ENCODE data around the gene CLPSL1. TPM values are rescaled to one million over a fixed set of nuclear protein-coding genes. Genes with fewer than 3 reads are reported as not detected.
A peak's percentile ranks its signal among the peaks of the same experiment; 100 is the strongest.

CLPSL1 gene
- total and polyA plus RNA-seq, 2 experiments from 2014 or later, result not detected

DNA sequence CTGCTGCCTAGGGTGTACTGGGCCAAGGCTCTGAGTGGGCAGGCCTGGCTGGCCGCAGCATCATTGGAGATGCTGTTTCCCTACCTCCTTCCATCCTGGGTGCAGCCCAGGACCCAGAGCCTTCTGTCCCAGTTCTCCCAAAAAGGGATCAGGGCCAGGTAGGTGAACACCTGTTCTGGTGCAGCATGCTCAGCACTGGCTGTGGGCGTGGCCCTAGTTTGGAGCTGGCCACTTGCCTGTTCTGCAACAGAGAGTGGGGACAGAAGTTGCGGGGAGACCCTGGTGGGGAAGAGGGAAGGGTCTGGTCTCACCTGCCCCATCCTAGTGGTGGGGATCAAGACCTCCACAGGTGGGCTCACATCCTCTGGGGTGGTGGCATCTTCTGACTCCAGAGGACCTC lies 45.4 kb upstream of the CLPSL1 start (continued):
- TF ChIP-seq, protein P1, sequence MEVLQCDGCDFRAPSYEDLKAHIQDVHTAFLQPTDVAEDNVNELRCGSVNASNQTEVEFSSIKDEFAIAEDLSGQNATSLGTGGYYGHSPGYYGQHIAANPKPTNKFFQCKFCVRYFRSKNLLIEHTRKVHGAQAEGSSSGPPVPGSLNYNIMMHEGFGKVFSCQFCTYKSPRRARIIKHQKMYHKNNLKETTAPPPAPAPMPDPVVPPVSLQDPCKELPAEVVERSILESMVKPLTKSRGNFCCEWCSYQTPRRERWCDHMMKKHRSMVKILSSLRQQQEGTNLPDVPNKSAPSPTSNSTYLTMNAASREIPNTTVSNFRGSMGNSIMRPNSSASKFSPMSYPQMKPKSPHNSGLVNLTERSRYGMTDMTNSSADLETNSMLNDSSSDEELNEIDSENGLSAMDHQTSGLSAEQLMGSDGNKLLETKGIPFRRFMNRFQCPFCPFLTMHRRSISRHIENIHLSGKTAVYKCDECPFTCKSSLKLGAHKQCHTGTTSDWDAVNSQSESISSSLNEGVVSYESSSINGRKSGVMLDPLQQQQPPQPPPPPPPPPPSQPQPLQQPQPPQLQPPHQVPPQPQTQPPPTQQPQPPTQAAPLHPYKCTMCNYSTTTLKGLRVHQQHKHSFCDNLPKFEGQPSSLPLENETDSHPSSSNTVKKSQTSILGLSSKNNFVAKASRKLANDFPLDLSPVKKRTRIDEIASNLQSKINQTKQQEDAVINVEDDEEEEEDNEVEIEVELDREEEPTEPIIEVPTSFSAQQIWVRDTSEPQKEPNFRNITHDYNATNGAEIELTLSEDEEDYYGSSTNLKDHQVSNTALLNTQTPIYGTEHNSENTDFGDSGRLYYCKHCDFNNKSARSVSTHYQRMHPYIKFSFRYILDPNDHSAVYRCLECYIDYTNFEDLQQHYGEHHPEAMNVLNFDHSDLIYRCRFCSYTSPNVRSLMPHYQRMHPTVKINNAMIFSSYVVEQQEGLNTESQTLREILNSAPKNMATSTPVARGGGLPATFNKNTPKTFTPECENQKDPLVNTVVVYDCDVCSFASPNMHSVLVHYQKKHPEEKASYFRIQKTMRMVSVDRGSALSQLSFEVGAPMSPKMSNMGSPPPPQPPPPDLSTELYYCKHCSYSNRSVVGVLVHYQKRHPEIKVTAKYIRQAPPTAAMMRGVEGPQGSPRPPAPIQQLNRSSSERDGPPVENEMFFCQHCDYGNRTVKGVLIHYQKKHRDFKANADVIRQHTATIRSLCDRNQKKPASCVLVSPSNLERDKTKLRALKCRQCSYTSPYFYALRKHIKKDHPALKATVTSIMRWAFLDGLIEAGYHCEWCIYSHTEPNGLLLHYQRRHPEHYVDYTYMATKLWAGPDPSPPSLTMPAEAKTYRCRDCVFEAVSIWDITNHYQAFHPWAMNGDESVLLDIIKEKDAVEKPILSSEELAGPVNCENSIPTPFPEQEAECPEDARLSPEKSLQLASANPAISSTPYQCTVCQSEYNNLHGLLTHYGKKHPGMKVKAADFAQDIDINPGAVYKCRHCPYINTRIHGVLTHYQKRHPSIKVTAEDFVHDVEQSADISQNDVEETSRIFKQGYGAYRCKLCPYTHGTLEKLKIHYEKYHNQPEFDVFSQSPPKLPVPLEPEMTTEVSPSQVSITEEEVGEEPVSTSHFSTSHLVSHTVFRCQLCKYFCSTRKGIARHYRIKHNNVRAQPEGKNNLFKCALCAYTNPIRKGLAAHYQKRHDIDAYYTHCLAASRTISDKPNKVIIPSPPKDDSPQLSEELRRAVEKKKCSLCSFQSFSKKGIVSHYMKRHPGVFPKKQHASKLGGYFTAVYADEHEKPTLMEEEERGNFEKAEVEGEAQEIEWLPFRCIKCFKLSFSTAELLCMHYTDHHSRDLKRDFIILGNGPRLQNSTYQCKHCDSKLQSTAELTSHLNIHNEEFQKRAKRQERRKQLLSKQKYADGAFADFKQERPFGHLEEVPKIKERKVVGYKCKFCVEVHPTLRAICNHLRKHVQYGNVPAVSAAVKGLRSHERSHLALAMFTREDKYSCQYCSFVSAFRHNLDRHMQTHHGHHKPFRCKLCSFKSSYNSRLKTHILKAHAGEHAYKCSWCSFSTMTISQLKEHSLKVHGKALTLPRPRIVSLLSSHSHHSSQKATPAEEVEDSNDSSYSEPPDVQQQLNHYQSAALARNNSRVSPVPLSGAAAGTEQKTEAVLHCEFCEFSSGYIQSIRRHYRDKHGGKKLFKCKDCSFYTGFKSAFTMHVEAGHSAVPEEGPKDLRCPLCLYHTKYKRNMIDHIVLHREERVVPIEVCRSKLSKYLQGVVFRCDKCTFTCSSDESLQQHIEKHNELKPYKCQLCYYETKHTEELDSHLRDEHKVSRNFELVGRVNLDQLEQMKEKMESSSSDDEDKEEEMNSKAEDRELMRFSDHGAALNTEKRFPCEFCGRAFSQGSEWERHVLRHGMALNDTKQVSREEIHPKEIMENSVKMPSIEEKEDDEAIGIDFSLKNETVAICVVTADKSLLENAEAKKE (CRISPR knock-in tag; IDR thresholded peaks at IDR 0.05), result no peak

DNA sequence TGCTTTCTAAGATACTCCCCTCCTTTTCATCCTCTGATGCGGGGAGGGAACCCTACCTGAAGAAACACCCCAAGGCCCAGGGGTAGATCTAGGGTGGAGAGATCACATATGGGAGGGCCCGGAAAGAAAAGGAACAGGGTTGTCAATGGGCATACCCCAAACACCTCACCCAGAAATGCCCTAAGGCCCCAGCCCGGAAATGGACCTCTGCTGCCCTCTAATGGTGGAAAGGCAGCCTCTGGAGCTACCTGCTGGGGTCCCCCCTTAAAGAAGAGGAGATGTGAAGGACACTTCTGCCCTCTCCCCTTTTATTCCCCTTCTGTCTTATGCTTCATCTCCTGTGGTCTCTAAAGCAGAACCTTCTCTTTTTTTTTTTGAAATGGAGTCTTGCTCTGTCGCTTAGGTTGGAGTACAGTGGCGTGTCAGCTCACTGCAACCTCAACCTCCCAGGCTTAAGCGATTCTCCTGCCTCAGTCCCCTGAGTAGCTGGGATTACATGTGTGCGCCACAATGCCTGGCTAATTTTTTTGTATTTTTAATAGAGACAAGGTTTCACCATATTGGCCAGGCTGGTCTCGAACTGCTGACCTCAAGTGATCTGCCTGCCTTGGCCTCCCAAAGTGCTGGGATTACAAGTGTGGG lies 44.4 kb upstream of the CLPSL1 start:
- Mint-ChIP-seq H3K9me3 (no peaks in the 10 kb centered on the region; the same call in 2 of the 3 replicates), H3K4me3 (no peak overlapping the region), H3K27ac (no peak overlapping the region), H3K4me1 (peaks cover 51% of the 10 kb centered on the region), H3K27me3 (ENCODE audit: insufficient read depth, low read depth, poor library complexity) (peaks cover 9% of the 10 kb centered on the region), H3K36me3 (ENCODE audit: low read depth) (no peaks in the 10 kb centered on the region)
- Histone ChIP-seq H3K27me3 (ENCODE audit: insufficient read depth) (no peaks in the 10 kb centered on the region), H3K9me2 (ENCODE audit: insufficient read depth) (no peaks in the 10 kb centered on the region), H3K4me2 (no peak overlapping the region), H2AFZ (0 out of 2 replicates have a peak overlapping the region, but pooled peaks have one; percentile 57), H3K4me1 (ENCODE audit: insufficient read depth) (peaks cover 40% of the 10 kb centered on the region), H3K36me3 (ENCODE audit: insufficient read depth) (no peaks in the 10 kb centered on the region; the same call in 1 of the 2 replicates), H4K20me1 (replicated peaks; ENCODE audit: insufficient read depth) (no peaks in the 10 kb centered on the region), H3K27ac (ENCODE audit: low read depth) (no peak overlapping the region), H3K4me3 (no peak overlapping the region), H3F3A (replicated peaks; ENCODE audit: low read depth) (peaks cover 27% of the 10 kb centered on the region), H3K79me2 (replicated peaks; ENCODE audit: insufficient read depth) (no peaks in the 10 kb centered on the region)
- ATAC-seq, result peak; percentile 35
- TF ChIP-seq, protein P2, sequence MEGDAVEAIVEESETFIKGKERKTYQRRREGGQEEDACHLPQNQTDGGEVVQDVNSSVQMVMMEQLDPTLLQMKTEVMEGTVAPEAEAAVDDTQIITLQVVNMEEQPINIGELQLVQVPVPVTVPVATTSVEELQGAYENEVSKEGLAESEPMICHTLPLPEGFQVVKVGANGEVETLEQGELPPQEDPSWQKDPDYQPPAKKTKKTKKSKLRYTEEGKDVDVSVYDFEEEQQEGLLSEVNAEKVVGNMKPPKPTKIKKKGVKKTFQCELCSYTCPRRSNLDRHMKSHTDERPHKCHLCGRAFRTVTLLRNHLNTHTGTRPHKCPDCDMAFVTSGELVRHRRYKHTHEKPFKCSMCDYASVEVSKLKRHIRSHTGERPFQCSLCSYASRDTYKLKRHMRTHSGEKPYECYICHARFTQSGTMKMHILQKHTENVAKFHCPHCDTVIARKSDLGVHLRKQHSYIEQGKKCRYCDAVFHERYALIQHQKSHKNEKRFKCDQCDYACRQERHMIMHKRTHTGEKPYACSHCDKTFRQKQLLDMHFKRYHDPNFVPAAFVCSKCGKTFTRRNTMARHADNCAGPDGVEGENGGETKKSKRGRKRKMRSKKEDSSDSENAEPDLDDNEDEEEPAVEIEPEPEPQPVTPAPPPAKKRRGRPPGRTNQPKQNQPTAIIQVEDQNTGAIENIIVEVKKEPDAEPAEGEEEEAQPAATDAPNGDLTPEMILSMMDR (conservative IDR thresholded peaks at IDR 0.05; ENCODE audit: low read depth in 2 of 2), result peak; percentile 97 to 99
- no peak for TF ChIP-seq ZNF114 (CRISPR knock-in tag; IDR thresholded peaks at IDR 0.05)
- DNase-seq (ENCODE audit: low spot score), result peak; percentile 92

All from GM23338 (cell line).